K562 treated with DMSO at 1 percent for 12 hours (cell line): ENCODE data around the gene FRMD4A. TPM values are rescaled to one million over a fixed set of nuclear protein-coding genes. Genes with fewer than 3 reads are reported as not detected.

ENCODE experiments used
- total RNA-seq: library from RNA; unstranded; fragments of 300-600 nt; gene quantifications from 2 replicates; pipeline ENCODE4 v1.2.3, GENCODE V29; 2022; ENCODE audit not compliant: insufficient read depth

The FRMD4A gene
- total RNA-seq = 0.30 and 0.78 TPM in 2 replicates

GRCh38 chr10:14330388-14331061 is at the start of gene FRMD4A:
TSS of gene FRMD4A (minus strand) at chr10:14330924.

